ENCODE measurements around the gene TMEM79. TPM values are rescaled to one million over a fixed set of nuclear protein-coding genes. Genes with fewer than 3 reads are reported as not detected.
"Not testable (repeated sequence)": the region's sequence is repeated elsewhere in the genome, so short reads cannot be mapped to it uniquely, and the experiment has no call there.

Gene TMEM79
- polyA plus RNA-seq, 1 donor from 2014 or later, result 9.3 TPM

DNA sequence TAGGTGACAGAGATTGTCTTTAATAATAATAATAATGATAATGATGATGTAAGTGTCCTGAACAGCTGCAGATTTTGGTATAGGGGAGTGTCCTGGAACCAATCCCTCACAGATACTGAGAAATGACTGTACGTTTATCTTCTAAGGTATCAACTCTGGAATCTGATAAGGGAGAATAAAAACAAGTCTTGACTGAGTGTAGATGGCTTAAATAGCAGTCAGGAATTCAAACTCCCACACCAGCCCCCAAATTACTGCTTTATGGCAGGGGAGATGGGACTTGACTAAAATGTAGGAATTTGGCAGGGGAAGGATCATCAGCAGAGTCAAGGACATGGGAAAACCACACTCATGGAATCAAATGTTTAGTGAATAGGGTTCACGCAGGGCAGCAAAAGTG, 21.1 kb downstream of the TMEM79 start:
- Mint-ChIP-seq H3K36me3 (peaks cover 5% of the 10 kb centered on the region), H3K27ac (no peak overlapping the region)

DNA sequence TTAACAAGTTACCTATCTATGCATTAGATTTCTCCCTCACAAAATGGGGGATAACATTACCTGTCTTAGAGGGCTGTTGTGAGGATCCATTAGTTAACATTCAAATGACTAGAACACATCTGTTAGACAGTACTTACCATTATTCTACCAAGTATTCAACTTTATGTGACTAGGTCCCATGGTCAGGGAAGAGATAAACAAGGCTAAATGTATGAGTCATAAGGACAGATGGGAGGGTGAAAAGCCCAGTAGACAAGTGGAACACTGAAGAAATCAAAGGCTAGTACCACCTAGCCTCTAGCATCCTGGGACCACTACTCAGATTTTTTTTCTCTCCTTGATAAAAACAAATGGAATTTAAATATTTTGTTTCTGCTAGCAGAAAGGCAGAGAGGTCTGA, 24.0 kb downstream of the TMEM79 start:
- Mint-ChIP-seq H3K27me3 (no peaks in the 10 kb centered on the region), H3K4me1 (no peaks in the 10 kb centered on the region), H3K27ac (no peak overlapping the region), H3K36me3 (peaks cover 5% of the 10 kb centered on the region), H3K9me3 (no peaks in the 10 kb centered on the region), H3K4me3 (no peak overlapping the region)

More for the DNA sequence above, 21.1 kb downstream of the TMEM79 start:
- Mint-ChIP-seq H3K4me1 (peaks cover 0 to 2% (median 0%) of the 10 kb centered on the region in 3 donors), H3K4me3 (no peak overlapping the region), H3K27me3 (no peaks in the 10 kb centered on the region), H3K9me3 (no peaks in the 10 kb centered on the region)

GRCh38 chr1:156310962-156311361, 26.8 kb downstream of the TMEM79 start:
- no peak overlapping the region for H3K4me3 Mint-ChIP-seq
- H3K27ac Mint-ChIP-seq, result no peak overlapping the region
- no peaks in the 10 kb centered on the region for H3K9me3 Mint-ChIP-seq
- H3K27me3 Mint-ChIP-seq, result no peaks in the 10 kb centered on the region
- H3K4me1 Mint-ChIP-seq, result no peaks in the 10 kb centered on the region
- peaks cover 6% of the 10 kb centered on the region for H3K36me3 Mint-ChIP-seq

DNA sequence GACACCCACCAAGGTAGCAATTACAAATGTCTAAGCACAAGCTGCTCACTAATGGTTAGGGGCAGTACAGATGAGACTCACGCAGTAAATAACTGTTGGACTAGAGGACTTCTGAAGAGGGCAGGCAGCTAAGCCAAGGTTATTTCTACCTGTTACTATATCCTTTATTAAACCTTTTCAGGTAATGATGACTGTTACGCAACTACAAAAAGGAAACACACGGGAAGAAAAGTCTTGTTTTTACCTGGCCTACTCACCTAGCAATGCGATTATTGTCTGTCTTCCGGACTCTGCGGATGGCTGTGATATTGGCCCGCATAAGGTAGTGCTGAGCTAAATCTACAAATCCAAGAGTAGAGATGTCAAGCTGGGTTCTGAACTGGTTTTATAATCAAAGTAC, 32.8 kb downstream of the TMEM79 start:
- peak overlapping the region in 1 of 3 donors; percentile 3 for H3K27ac Mint-ChIP-seq
- H3K36me3 Mint-ChIP-seq, result peaks cover 2% of the 10 kb centered on the region
- H3K4me1 Mint-ChIP-seq, result no peaks in the 10 kb centered on the region
- no peak overlapping the region for H3K4me3 Mint-ChIP-seq
- no peaks in the 10 kb centered on the region for H3K9me3 Mint-ChIP-seq
- no peaks in the 10 kb centered on the region for H3K27me3 Mint-ChIP-seq

DNA sequence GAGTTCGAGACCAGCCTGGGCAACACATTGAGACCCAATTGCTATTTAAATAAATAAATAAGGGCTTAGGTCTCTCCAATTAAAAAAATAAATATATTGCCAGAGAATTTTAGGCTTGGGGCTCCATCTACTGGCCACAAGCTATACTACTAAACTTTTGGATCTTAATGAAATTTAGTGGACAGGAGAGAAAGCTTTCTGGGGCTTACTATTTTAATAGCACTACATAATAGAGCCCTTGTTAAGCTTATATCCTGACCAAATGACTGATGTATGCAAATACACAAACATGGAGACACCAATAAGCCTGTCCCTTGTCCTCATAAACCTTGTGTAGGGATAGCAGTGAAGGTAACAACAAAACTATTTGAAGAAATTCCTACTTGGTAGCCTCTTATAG, 35.5 kb downstream of the TMEM79 start:
- no peak overlapping the region for H3K4me3 Mint-ChIP-seq
- H3K27ac Mint-ChIP-seq, result no peak overlapping the region

DNA sequence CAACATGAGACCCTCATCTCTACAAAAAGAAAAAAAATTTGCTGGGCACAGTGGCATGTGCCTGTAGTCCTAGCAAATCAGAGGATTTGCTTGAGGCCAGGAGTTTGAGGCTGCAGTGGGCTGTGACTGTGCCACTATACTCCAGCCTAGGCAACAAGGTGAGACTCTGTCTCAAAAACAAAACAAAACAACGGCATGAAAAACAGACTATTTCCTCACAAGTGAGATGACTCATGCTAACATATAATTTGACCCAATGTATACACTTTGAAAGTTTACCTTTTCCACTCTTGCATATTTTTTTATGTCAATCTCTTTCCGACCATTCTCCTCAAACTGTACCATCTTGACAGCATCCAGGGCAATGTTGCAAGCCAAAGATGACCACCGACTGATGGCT, 36.4 kb downstream of the TMEM79 start:
- Mint-ChIP-seq H3K27ac (no peak overlapping the region), H3K9me3 (no peaks in the 10 kb centered on the region), H3K4me1 (no peaks in the 10 kb centered on the region), H3K27me3 (no peaks in the 10 kb centered on the region), H3K4me3 (no peak overlapping the region), H3K36me3 (no peaks in the 10 kb centered on the region)

More for the DNA sequence above, 35.5 kb downstream of the TMEM79 start:
- Mint-ChIP-seq H3K36me3 (peaks cover 2% of the 10 kb centered on the region), H3K9me3 (no peaks in the 10 kb centered on the region), H3K4me1 (no peaks in the 10 kb centered on the region), H3K27me3 (no peaks in the 10 kb centered on the region)

DNA sequence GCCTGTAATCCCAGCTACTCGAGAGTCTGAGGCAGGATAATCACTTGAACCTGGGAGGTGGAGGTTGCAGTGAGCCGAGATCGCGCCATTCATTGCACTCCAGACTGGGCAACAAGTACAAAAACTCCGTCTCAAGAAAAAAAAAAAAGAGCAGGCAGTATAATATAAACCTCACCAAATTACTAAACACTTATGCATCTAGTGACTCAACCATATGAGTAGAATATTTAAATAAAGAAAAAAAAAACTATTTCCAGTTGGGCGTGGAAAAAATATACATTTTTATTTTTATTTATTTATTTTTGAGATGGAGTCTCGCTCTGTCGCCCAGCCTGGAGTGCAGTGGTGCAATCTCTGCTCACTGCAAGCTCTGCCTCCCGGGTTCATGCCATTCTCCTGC, 39.1 kb downstream of the TMEM79 start:
- H3K4me1 Mint-ChIP-seq, H3K36me3 Mint-ChIP-seq, H3K9me3 Mint-ChIP-seq, H3K27me3 Mint-ChIP-seq, H3K27ac Mint-ChIP-seq, H3K4me3 Mint-ChIP-seq: not testable (repeated sequence)

DNA sequence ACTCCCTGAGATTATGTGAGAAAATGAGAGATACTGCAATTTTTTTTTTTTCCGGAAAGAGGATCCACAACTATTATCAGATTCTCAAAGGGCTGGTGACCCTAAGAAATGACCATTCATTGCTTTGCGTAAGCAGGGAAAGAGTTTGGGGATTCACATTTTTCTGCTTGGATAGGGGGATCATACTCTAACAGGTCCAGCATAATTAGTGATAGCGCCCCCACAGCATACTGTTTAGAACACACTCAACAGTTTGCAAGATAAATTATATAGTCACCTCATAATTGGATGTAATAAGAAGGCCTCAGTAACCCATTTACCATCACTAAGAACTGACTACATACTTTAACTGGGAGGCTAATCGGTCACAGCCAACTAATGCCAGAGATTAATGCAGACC, 52.1 kb downstream of the TMEM79 start:
- Mint-ChIP-seq H3K27ac (peak overlapping the region in 2 of 3 donors; percentile 33 to 61), H3K36me3 (peaks cover 3% of the 10 kb centered on the region), H3K9me3 (no peaks in the 10 kb centered on the region), H3K27me3 (no peaks in the 10 kb centered on the region), H3K4me1 (peaks cover 16 to 26% (median 21%) of the 10 kb centered on the region in 3 donors), H3K4me3 (peak overlapping the region; percentile 86 to 98 (median 98))

DNA sequence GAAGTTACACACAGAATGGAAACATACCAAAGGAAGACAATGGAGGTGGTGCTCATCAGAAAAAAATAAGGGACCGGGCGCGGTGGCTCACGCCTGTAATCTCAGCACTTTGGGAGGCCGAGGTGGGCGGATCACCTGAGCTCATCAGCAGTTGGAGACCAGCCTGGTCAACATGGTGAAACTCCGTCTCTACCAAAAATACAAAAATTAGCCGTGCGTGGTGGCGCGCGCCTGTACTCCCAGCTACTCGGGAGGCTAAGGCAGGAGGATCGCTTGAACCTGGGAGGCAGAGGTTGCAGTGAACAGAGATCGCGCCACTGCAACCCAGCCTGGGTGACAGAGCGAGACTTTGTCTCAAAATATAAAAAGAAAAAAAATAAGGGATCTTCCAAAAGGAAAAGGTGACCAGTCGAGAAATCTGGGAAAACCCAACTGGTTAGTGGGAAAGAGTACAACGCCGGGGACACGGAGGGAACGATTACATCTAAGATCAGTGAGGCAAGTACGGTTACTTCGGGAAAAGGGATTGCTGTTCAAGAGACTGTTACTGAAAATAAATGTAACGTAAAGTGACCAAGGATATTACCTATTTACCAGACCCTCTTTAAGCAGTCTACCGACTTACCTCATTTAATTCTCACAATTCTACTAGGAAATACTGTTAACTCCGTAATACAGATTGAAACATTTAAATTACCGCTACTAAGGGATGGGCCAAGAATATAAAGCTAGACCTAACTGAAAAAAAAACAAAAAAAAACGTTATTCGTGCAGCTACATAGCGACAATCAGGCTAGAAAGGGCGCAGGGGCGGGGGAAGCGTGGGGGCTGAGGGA, 53.1 kb downstream of the TMEM79 start:
- Mint-ChIP-seq H3K36me3 (peaks cover 3% of the 10 kb centered on the region), H3K9me3 (no peaks in the 10 kb centered on the region), H3K4me1 (peaks cover 16 to 26% (median 21%) of the 10 kb centered on the region in 3 donors), H3K27ac (peak overlapping the region; percentile 48 to 97 (median 69)), H3K27me3 (no peaks in the 10 kb centered on the region), H3K4me3 (peak overlapping the region; percentile 86 to 98 (median 98))

DNA sequence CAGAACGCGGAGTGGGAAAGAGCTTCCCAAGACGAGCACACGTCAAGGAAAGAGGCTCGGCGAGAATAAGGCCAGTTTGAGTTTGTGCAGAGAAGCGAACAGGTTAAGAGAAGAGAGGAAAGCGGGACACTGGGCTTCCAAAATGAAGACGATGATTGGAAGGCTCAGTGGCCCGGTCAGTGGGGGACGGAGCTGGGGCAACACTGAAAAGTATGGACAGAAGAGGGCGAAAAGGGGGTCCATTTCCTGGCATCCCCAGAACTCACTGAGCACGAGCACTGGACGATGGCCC, 53.7 kb downstream of the TMEM79 start:
- H3K27me3 Mint-ChIP-seq, result no peaks in the 10 kb centered on the region

GRCh38 chr1:156338180-156338976, 54.3 kb downstream of the TMEM79 start, which contains the start of the genes CCT3 and TSACC:
TSS of gene CCT3 (minus strand) at chr1:156338292. CDS start at chr1:156338184, 108 bp downstream.
TSS of gene TSACC (plus strand) at chr1:156338526. CDS start at chr1:156339758, 1,232 bp downstream.
- Mint-ChIP-seq H3K4me3 (peak within 1 kb of the TSS; percentile 86 to 98 (median 98)), H3K4me1 (peaks cover 16 to 26% (median 21%) of the 10 kb centered on the region in 3 donors)

More for the DNA sequence above, 53.7 kb downstream of the TMEM79 start:
- Mint-ChIP-seq H3K36me3 (peaks cover 3% of the 10 kb centered on the region), H3K4me3 (peak overlapping the region; percentile 86 to 98 (median 98)), H3K9me3 (no peaks in the 10 kb centered on the region), H3K4me1 (peaks cover 16 to 26% (median 21%) of the 10 kb centered on the region in 3 donors), H3K27ac (peak overlapping the region; percentile 48 to 97 (median 69))

More at GRCh38 chr1:156338180-156338976, 54.3 kb downstream of the TMEM79 start, which contains the start of the genes CCT3 and TSACC:
- peaks cover 2% of the 10 kb centered on the region for H3K36me3 Mint-ChIP-seq
- peak within 1 kb of the TSS; percentile 48 to 97 (median 69) for H3K27ac Mint-ChIP-seq
- H3K9me3 Mint-ChIP-seq, result no peaks in the 10 kb centered on the region
- no peaks in the 10 kb centered on the region for H3K27me3 Mint-ChIP-seq

Other genes starting within 250 kb of the TMEM79 start
- 7.6 TPM for gene UBQLN4, start 230.5 kb upstream of the TMEM79 start, polyA plus RNA-seq
- gene LAMTOR2, start 229.5 kb upstream of the TMEM79 start, polyA plus RNA-seq, result 159 TPM
- gene RAB25, start 223.2 kb upstream of the TMEM79 start, polyA plus RNA-seq, result 2.9 TPM
- gene MEX3A, start 201.9 kb upstream of the TMEM79 start, polyA plus RNA-seq, result 0.05 TPM
- 5.7 TPM for gene LMNA, start 169.6 kb upstream of the TMEM79 start, polyA plus RNA-seq
- gene SEMA4A, start 130.7 kb upstream of the TMEM79 start, polyA plus RNA-seq, result 11.0 TPM
- 16.6 TPM for gene SLC25A44, start 90.2 kb upstream of the TMEM79 start, polyA plus RNA-seq
- 87.0 TPM for gene PMF1, start 71.3 kb upstream of the TMEM79 start, polyA plus RNA-seq
- gene BGLAP, start 42.1 kb upstream of the TMEM79 start, polyA plus RNA-seq, result not detected
- gene PAQR6, start 36.3 kb upstream of the TMEM79 start, polyA plus RNA-seq, result 0.44 TPM
- 27.2 TPM for gene SMG5, start 1.5 kb upstream of the TMEM79 start, polyA plus RNA-seq
- 11.5 TPM for gene GLMP, start 11.4 kb downstream of the TMEM79 start, polyA plus RNA-seq
- not detected for gene VHLL, start 15.0 kb downstream of the TMEM79 start, polyA plus RNA-seq
- 172 TPM for gene CCT3, start 54.0 kb downstream of the TMEM79 start, polyA plus RNA-seq
- 2.5 TPM for gene TSACC, start 54.2 kb downstream of the TMEM79 start, polyA plus RNA-seq
- not detected for gene RHBG, start 84.9 kb downstream of the TMEM79 start, polyA plus RNA-seq
- 16.2 TPM for gene MEF2D, start 216.4 kb downstream of the TMEM79 start, polyA plus RNA-seq

Measured in IgD-negative memory B cell (primary cell).